GM12878 (cell line): ENCODE measurements around the gene C16orf87. TPM values are rescaled to one million over a fixed set of nuclear protein-coding genes. Genes with fewer than 3 reads are reported as not detected.

Source experiments
- ATAC-seq: fragments of 200-7000 bp; cut with Tn5 transposase; 3 replicates; pipeline ENCODE4 v1.9.1; 2020; ENCODE audit warnings: mild to moderate bottlenecking, moderate library complexity
- BruUV-seq: library from RNA; stranded (reverse); fragments of 400-500 nt; replicated peaks from 2 replicates; lab custom pipeline; 2021; lab: Mats Ljungman, UMichigan
- CTCF ChIA-PET: fragments of 300-600 bp; sonication (Branson Sonifier 250); formaldehyde crosslinking; extraction: SDS; loops from one replicate; lab custom pipeline; 2021; ENCODE audit warnings: inconsistent platforms; lab: Yijun Ruan, JAX
- POLR2A ChIA-PET: fragments of 350-600 bp; formaldehyde crosslinking; extraction: SDS; loops from one replicate; lab custom pipeline; 2021; ENCODE audit warnings: inconsistent platforms; lab: Charles Lee
- RAD21 ChIA-PET: fragments of 300-600 bp; sonication (Branson Sonifier 250); formaldehyde crosslinking; loops from one replicate; lab custom pipeline; 2023; ENCODE audit warnings: antibody characterized with exemption; ENCODE audit not compliant: unreplicated experiment; lab: Charles Lee
- SMC1A ChIA-PET: fragments of 300-600 bp; sonication (Branson Sonifier 250); formaldehyde crosslinking; loops from one replicate; lab custom pipeline; 2023; ENCODE audit not compliant: unreplicated experiment, uncharacterized antibody; lab: Charles Lee
- DNase-seq: peaks from one replicate; pipeline ENCODE4 v3.0.0-alpha.2; 2011; ENCODE audit warnings: low read depth, low spot score
- FAIRE-seq: peaks from 3 replicates; lab custom pipeline; 2011; peaks lifted over from hg19 to GRCh38; lab: Jason Lieb, UNC
- H2AFZ ChIP-seq: 2 replicates; pipeline ENCODE4 v1.6.0; 2011; ENCODE audit warnings: low read depth, low read length, control low read depth; ENCODE audit not compliant: control insufficient read depth
- H3K27ac ChIP-seq: 2 replicates; pipeline ENCODE4 v1.5.1; 2011; ENCODE audit warnings: control low read depth; ENCODE audit not compliant: control insufficient read depth, insufficient read depth
- H3K27me3 ChIP-seq, 2 experiments: replicated peaks in 1 of 2; 2 replicates each; pipeline versions ENCODE4 v1.6.0 to v1.6.1; 2011; ENCODE audit warnings: low read length in 1 of 2; ENCODE audit not compliant: control insufficient read depth in 2 of 2, insufficient read depth in 2 of 2
- H3K36me3 ChIP-seq, 2 experiments: 2 replicates each; pipeline ENCODE4 v1.5.1; 2011; ENCODE audit warnings: low read length in 1 of 2; ENCODE audit not compliant: control insufficient read depth in 2 of 2, insufficient read depth in 2 of 2
- H3K4me1 ChIP-seq: 2 replicates; pipeline ENCODE4 v1.6.1; 2011; ENCODE audit warnings: mild to moderate bottlenecking, low read length, moderate library complexity, mixed read lengths; ENCODE audit not compliant: control insufficient read depth, insufficient read depth
- H3K4me2 ChIP-seq: 2 replicates; pipeline ENCODE4 v1.6.0; 2011; ENCODE audit warnings: control low read depth; ENCODE audit not compliant: control insufficient read depth, insufficient read depth
- H3K4me3 ChIP-seq: fragments of 200-600 bp; sonication (generic); 2 replicates; pipeline ENCODE4 v1.5.1; 2016
- H3K79me2 ChIP-seq: 2 replicates; pipeline ENCODE4 v1.6.0; 2011; ENCODE audit warnings: low read length; ENCODE audit not compliant: control insufficient read depth, insufficient read depth
- H3K9ac ChIP-seq: 2 replicates; pipeline ENCODE4 v1.8.0; 2011; ENCODE audit warnings: low read length, control low read depth, mixed read lengths; ENCODE audit not compliant: control insufficient read depth, insufficient read depth
- H3K9me3 ChIP-seq: replicated peaks from 3 replicates; pipeline ENCODE4 v1.5.1; 2011; ENCODE audit warnings: mild to moderate bottlenecking, low read length; ENCODE audit not compliant: control insufficient read depth, insufficient read depth
- H4K20me1 ChIP-seq: 2 replicates; pipeline ENCODE4 v1.6.0; 2011; ENCODE audit not compliant: control insufficient read depth, insufficient read depth
- CBX5 ChIP-seq: sonication (generic); IDR thresholded peaks from 2 replicates; pipeline ENCODE4 v1.6.1; 2016; ENCODE audit warnings: low read depth, moderate library complexity, mild to moderate bottlenecking, inconsistent platforms
- NFIC ChIP-seq: IDR thresholded peaks from 2 replicates; pipeline ENCODE4 v1.6.1; 2012; ENCODE audit warnings: low read depth, mild to moderate bottlenecking, inconsistent platforms, low read length, moderate library complexity
- NR2C1 ChIP-seq: fragments of 450-650 bp; IDR thresholded peaks from 2 replicates; pipeline ENCODE4 v1.6.1; 2017; ENCODE audit warnings: antibody characterized with exemption, mild to moderate bottlenecking, moderate library complexity
- SUPT20H ChIP-seq: IDR thresholded peaks from 2 replicates; pipeline ENCODE4 v1.6.1; 2011; ENCODE audit warnings: low read depth, mild to moderate bottlenecking, low read length, moderate library complexity, borderline replicate concordance; ENCODE audit not compliant: control insufficient read depth
- WGBS: methylation state at CpG from one replicate; pipeline ENCODE4 v1.1.6; 2016; ENCODE audit warnings: low lambda C conversion rate; ENCODE audit not compliant: insufficient replicate concordance, insufficient coverage; ENCODE audit errors: missing lambda C conversion rate; 5-methylcytosine and 5-hydroxymethylcytosine counted together
- in situ Hi-C: fragments of 300-500 bp; cut with MboI; formaldehyde crosslinking; loops from 9 replicates; pipeline ENCODE4 v1.14.3; 2018; ENCODE audit warnings: mixed read lengths
- intact Hi-C: fragments of 100-400 bp; cut with micrococcal nuclease; formaldehyde crosslinking; loops from one replicate; pipeline ENCODE4 v1.14.2; 2022; ENCODE audit not compliant: unreplicated experiment
- polyA plus RNA-seq, 11 experiments: library from polyadenylated mRNA; depleted of rRNA in 4 of 11; unstranded in 6 of 11; stranded (reverse) in 5 of 11; fragments of >200 nt; fragmentation: Nextera tagmentation in 4 of 11; fragmentation: Illumina TruSeq in 1 of 11; extraction: Ambion mirVana in 4 of 11; extraction: Trizol in 1 of 11; gene quantifications; 1 replicate in 1 of 11; 2 replicates in 10 of 11; pipeline versions ENCODE4 v1.2.1 to v1.2.3, GENCODE V29; 2011 to 2016; ENCODE audit warnings: inconsistent platforms in 2 of 11, missing spikeins in 2 of 11, low read depth in 1 of 11
- total RNA-seq, 4 experiments: library from RNA; depleted of rRNA in 3 of 4; stranded (reverse); fragments of >200 nt in 3 of 4; fragmentation: Illumina TruSeq in 1 of 4; extraction: Trizol in 1 of 4; gene quantifications; 2 replicates each; pipeline versions ENCODE4 v1.2.1 to v1.2.3, GENCODE V29; 2013 to 2021
- TF ChIP-seq, protein P1 (sequence below): fragments of 450-650 bp; IDR thresholded peaks from 2 replicates; pipeline ENCODE4 v1.6.1; 2017; ENCODE audit warnings: mild to moderate bottlenecking, low read depth, inconsistent platforms; ENCODE audit not compliant: poor library complexity, severe bottlenecking

C16orf87 gene
- total and polyA plus RNA-seq, 10 of the 15 experiments (the other 5 are each of a cell fraction or from before 2014, with no cell fraction given): 18.4 to 72.6 (median 31.0) TPM

DNA sequence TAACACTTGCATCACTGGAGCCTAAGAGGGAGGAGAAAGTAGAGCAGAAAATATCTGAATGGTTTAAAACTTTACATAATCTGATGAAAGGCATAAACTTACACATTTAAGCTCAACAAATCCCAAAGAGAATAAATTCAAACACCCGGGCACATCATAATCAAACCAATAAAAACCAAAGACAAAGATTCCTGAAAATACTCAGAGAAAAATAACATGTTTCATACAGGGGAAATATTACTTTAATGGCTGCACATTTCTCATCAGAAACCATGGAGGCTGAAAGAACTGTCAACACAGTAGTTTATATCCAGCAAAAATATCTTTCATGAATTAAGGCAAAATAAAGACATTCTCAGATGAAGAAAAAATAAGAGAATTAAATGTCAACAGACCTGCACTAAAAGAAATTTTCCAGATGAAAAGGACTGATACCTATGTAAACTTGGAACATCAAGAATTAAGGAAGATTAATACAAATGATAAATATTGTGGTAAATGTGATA, 34.2 kb downstream of the C16orf87 start:
- Histone ChIP-seq H2AFZ (no peak overlapping the region), H3K36me3 (peaks cover 0 to 7% of the 10 kb centered on the region in 2 experiments; a peak in 2 of 4 replicates), H3K4me2 (no peak overlapping the region), H3K27ac (no peak overlapping the region), H3K4me3 (no peak overlapping the region), H3K9ac (no peak overlapping the region), H4K20me1 (no peaks in the 10 kb centered on the region), H3K9me3 (peaks cover 6% of the 10 kb centered on the region; the same call in 2 of the 3 replicates), H3K27me3 (no peaks in the 10 kb centered on the region), H3K79me2 (peaks cover 1% of the 10 kb centered on the region), H3K4me1 (no peaks in the 10 kb centered on the region; the same call in 1 of the 2 replicates)
- ChIA-PET POLR2A (no interaction called here), CTCF (interaction anchor here (6.3 kb wide), 1 partner anchor 121 kb away, joined by 112 read pairs; no protein-coding TSS in a partner anchor), RAD21 (no interaction called here), SMC1A (interaction anchor here (5.9 kb wide), 1 partner anchor 122 kb away, joined by 70 read pairs; no protein-coding TSS in a partner anchor)
- DNase-seq (no peak), ATAC-seq (no peak), FAIRE-seq (no peak)
- BruUV-seq: no TSS peak
- intact Hi-C loops: no loop called here
- in situ Hi-C loops: no loop called here
- no peak for TF ChIP-seq SUPT20H
- peak; percentile 84; the same call in 1 of the 2 replicates for TF ChIP-seq CBX5
- 94% methylated on average over 1 of the region's 1 CpG for WGBS

DNA sequence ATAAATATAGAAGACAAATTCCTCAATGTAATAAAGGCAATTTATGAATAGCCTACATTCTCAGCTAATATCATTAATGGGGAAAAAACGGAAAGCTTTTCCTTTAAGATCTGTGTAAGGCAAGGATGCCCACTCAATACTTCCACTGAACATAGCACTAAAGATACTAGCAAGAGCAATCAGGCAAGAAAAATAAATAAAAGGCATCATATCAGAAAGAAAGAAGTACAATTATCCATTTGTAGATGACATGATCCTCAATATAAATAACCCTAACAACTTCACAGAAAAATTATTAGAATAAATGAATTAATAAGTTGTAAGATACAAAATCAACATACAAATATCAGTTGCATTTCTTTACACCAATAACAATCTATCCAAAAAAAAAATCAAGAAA, 37.1 kb downstream of the C16orf87 start:
- RAD21 ChIA-PET: no interaction called here
- in situ Hi-C loops: no loop called here

More for the DNA sequence above, 37.1 kb downstream of the C16orf87 start:
- DNase-seq (no peak), ATAC-seq (no peak), FAIRE-seq (no peak)
- no peaks in the 10 kb centered on the region for H3K27me3 ChIP-seq
- SMC1A ChIA-PET: interaction anchor here (1.3 kb wide), 1 partner anchor 26 kb away, joined by 3 read pairs; no protein-coding TSS in a partner anchor
- WGBS: 100% methylated on average over 1 of the region's 1 CpG
- peaks cover 6% of the 10 kb centered on the region; the same call in 2 of the 3 replicates for H3K9me3 ChIP-seq
- CTCF ChIA-PET: interaction anchor here (0.7 kb wide), 1 partner anchor 26 kb away, joined by 3 read pairs; no protein-coding TSS in a partner anchor
- H2AFZ ChIP-seq: no peak overlapping the region
- no TSS peak for BruUV-seq
- no peak for TF ChIP-seq NFIC
- TF ChIP-seq, protein P1, sequence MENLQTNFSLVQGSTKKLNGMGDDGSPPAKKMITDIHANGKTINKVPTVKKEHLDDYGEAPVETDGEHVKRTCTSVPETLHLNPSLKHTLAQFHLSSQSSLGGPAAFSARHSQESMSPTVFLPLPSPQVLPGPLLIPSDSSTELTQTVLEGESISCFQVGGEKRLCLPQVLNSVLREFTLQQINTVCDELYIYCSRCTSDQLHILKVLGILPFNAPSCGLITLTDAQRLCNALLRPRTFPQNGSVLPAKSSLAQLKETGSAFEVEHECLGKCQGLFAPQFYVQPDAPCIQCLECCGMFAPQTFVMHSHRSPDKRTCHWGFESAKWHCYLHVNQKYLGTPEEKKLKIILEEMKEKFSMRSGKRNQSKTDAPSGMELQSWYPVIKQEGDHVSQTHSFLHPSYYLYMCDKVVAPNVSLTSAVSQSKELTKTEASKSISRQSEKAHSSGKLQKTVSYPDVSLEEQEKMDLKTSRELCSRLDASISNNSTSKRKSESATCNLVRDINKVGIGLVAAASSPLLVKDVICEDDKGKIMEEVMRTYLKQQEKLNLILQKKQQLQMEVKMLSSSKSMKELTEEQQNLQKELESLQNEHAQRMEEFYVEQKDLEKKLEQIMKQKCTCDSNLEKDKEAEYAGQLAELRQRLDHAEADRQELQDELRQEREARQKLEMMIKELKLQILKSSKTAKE: no peak
- no peak for TF ChIP-seq NR2C1
- no peak overlapping the region for H3K27ac ChIP-seq
- no peak overlapping the region for H3K4me3 ChIP-seq
- H3K79me2 ChIP-seq: peaks cover 4% of the 10 kb centered on the region; the same call in 1 of the 2 replicates
- intact Hi-C loops: loop anchor here (5.0 kb wide), 2 partner anchors 33 to 107 kb away; partner anchors contain the start of genes ORC6 and VPS35
- POLR2A ChIA-PET: no interaction called here
- H3K4me2 ChIP-seq: no peak overlapping the region
- peaks cover 0 to 4% of the 10 kb centered on the region in 2 experiments; a peak in 2 of 4 replicates for H3K36me3 ChIP-seq
- H3K9ac ChIP-seq: no peak overlapping the region
- H4K20me1 ChIP-seq: no peaks in the 10 kb centered on the region
- peaks cover 14% of the 10 kb centered on the region for H3K4me1 ChIP-seq
